SIG-M5 (cell line): ENCODE measurements around the gene DIPK1C.

ENCODE experiments used
- DNase-seq: peaks from one replicate; lab custom pipeline; 2025; lab: John Stamatoyannopoulos, UW

DIPK1C gene

DNA sequence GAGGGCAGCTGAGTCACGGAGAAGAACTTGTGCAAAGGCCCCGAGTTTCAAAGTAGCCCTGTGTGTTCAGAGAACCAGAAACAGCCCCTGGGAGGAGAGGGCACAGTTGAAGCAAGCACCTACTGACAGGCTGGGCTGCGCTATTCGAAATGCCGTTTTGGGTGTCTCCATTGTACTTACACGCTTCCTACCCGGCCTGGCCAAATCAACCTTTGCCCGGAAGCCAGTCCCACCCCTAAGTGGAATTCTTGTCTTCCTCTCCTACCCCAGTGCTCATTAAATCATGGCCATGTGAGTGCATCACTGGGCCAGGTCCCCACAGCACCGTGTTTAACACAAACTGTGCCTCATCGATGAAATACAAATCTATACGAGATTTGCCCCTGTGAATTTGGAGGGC, 6.0 kb downstream of the DIPK1C start:
- DNase-seq = no peak

- DNase-seq = no peak
These were observed 6.5 kb downstream of the DIPK1C start for GRCh38 chr18:74450626-74451025.

- no peak for DNase-seq
These were observed 9.5 kb downstream of the DIPK1C start for GRCh38 chr18:74447404-74448152.

DNA sequence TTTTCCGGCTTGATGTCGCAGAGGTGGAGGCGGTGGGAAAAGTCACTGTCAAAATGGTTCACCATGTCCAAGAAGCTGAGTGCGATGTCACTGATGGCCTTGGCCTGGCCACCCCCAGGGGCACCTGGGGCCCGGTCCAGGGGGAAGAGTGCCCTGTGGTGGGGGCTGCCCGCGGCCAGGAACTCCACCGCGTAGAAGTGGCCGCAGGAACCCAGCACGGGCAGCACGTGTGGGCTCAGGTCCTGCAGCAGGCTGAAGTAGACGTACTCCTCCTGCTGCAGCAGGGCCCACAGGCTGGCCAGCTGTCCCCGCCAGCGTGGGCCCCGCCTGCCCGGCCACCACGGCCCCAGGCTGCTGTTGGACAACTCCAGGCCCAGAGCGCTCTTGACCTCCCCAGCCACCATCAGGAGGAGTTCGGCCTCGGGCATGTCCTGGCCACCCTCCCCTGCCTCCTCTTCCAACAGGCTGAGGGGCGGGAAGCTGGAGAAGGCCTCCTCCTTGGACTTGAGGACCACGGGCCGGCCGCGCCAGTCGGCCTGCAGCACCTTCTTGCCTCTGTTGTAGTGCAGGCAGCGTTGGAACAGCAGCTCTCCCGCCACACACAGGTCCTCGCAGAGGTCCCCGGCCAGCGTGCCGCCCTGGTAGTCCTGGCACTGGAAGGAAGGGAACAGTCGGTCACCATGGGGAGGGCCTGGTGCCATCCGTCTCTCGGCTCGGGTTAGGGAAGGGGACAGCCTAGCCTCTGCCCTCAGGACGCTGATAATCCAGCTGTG, 10.3 kb downstream of the DIPK1C start:
- no peak for DNase-seq

GRCh38 chr18:74446178-74446577, 10.9 kb downstream of the DIPK1C start:
- DNase-seq = no peak

- DNase-seq = no peak
These were observed 11.5 kb downstream of the DIPK1C start for GRCh38 chr18:74445585-74445984.

- DNase-seq = no peak
These were observed 13.0 kb downstream of the DIPK1C start for GRCh38 chr18:74444104-74444503.

DNA sequence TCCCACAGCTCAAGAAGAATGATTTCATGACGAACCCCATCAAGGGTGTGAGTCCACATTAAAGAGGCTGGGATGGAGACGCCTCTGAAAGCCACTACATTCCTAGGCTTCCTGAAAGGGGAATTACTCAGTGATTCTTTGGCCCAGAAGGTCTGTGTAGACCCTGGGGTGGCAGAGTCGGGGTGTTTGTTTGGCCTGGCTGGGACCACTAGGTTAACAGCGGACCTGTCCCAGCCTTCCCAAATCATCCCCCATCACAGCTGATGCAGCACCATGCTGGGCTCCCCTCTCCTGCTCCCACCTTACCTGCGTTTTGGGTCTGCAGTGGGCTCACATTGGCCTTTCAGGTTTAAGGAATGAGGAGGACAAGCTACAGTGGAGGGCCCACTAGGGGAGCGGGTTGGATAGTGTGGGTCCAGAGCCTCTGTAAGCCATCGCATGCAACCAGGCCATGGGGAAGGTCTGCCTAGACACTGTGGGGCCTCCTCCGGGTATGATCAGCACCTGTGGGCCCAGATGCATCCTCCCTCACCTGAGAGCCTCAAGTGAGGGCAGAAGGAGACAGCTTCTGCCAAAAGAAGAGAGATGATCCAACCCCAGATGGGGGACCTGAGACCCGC, 16.2 kb downstream of the DIPK1C start:
- DNase-seq = no peak

- no peak for DNase-seq
These were observed 19.0 kb downstream of the DIPK1C start for GRCh38 chr18:74438091-74438490.

GRCh38 chr18:74436158-74436769, 20.8 kb downstream of the DIPK1C start:
- DNase-seq = no peak

DNA sequence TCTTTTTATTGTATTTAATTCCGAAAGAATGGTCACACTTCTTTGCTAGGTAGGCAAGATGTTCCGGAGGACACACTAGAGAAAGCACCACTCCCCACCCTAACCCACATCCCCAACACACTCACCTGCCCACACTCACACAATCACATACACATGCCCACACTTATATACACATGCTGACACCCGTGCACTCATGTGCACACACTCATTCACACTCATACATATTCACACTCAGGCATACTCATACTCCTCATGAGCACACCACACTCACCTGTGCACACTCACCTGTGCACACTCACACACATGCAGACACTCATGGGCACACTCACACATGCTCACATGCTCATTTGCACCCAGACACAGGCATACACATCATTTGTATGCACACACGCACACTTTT, 21.4 kb downstream of the DIPK1C start:
- DNase-seq = no peak

- no peak for DNase-seq
These were observed 22.6 kb downstream of the DIPK1C start for GRCh38 chr18:74434466-74434865.

DNA sequence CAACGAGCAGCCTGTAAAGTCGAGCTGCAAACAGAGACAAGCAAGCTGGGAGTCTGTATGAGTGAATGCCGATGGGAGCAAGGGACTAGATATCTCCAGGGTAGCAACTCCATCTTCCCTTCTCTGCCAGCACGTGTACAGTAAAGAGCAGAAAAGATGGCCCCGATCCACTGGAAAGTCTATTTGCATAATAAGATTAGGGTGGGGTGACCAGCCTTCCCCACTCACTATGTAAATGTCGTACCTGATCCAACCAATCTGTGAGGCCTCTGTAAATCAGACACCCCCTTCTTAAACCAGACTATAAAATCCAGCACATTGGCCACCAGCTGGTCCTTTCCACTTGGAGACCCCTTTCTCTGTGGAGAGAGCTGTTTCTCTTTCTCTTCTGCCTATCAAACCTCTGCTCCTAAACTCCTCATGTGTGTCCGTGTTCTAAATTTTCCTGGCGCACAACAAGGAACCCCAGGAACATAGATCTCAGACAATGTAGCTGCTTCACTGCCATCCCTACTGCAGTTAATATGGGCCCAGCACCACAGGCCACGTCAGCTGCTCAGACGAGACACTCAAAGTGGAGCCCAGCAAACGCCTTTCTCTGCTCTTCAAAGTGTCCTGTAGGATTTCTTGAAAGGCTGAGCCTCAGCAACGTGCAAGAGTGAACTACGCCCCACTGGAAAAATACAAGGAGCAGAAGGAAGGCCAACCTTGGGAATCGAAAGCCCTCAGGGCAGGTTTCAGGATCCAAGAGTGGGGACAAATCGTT, 26.1 kb downstream of the DIPK1C start:
- DNase-seq = no peak

DNA sequence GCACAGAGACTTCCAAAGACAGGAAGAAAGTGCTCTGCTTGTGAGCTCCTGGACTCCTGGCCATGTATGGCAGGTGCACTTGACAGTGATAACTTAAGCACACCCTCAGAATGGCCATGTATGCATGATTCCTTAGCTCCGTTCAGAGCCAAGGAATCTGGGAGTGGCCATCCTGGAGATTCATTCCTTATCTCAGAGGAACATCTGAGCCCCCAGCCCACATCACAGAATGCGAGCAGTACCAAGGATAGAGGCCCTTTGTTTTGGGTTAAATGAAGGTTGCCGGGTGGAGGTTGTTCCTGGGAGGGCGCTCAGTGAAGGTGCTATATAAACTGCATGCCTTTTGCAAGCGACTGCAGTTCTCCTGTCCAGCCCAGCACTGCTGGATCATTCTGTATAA, 26.9 kb downstream of the DIPK1C start:
- DNase-seq = no peak

GRCh38 chr18:74429096-74429495, 28.0 kb downstream of the DIPK1C start:
- DNase-seq = no peak

- DNase-seq = no peak
These were observed 29.5 kb downstream of the DIPK1C start for GRCh38 chr18:74427442-74428112.

DNA sequence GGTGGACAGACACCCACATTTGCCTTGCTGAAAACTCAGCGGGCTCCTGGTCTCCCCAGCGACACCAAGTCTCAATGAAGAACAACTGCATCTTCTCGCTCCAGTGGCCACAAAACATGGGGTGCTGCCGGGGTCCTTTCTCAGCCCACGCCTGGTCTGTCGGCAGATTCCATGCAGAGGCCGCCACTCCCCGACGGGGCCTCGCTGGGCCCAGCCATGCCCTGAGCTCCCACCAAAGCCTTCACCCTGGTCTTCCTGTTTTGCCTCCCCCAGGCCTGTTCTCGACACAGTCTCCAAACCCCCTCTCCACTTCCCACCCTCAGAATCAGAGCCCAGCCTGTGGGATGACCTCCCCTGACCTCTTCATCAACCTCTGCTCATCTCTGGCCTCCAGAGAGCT, 31.2 kb downstream of the DIPK1C start:
- DNase-seq = no peak

GRCh38 chr18:74425161-74425560, 31.9 kb downstream of the DIPK1C start:
- DNase-seq = no peak

DNA sequence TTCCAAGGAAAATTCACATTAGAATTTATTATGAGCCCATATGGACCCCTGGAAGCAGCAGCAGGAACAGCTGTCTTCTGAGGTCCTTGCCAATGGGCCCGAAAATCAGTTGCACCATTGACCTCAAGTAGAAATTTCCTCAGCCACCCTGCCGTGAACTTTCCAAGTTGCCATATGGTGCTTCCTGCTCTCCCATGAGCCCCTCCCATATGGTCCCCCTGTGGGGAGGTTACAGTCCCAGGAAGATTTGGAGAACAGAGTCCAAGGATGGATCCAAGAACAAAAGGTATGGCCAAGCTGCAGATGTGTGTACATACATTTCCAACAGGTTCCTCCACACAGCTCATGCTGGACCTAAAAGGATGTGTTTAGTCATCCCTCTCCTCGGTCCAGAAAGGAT, 34.6 kb downstream of the DIPK1C start:
- DNase-seq = no peak

GRCh38 chr18:74420926-74421325, 36.2 kb downstream of the DIPK1C start:
- no peak for DNase-seq

DNA sequence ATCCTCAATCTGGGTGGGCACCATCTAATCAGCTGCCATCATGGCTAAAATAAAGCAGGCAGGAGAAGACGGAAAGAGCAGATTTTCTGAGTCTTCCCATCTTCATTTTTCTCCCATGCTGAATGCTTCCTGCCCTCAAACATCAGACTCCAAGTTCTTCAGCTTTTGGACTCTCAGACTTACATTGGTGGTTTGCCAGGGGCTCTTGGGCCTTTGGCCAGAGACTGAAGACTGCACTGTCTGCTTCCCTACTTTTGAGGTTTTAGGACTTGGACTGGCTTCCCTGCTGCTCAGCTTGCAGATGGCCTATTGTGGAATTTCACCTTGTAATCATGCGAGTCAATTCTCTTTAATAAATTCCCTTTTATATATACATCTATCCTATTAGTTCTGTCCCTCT, 36.6 kb downstream of the DIPK1C start:
- DNase-seq = no peak
